OCI-LY3 (cell line): Measurements from ENCODE around the gene CFAP47.

Experiments
- EZH2phosphoT487 ChIP-seq: fragments of 200-600 bp; shearing (Covaris generic); IDR thresholded peaks from 2 replicates; pipeline ENCODE4 v1.6.1; 2018; ENCODE audit warnings: antibody characterized with exemption, mixed run types, low read depth
- TF ChIP-seq, protein P1 (sequence below): fragments of 200-600, 300-600 bp; sonication (generic); IDR thresholded peaks from 2 replicates; pipeline ENCODE4 v1.5.1; 2014; ENCODE audit warnings: antibody characterized with exemption, low read length, low read depth

DNA sequence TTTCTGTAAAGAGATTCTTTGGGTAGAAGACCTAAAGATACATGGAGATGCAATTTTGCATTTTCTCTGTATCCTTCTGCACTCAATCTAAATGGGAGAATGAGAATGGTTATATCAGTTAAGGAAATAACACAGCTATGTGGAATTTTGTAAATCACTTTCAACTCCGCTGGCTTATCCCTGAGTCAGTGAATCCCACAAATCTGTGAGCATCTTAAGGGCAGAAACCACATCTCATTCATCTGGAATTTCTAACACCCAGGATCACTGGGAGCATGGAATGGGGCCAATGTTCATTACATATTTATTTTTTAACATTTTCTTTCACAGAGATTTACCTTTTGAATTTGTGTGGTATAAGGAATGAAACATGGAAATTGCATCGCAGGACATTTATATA lies 167.8 kb downstream of the CFAP47 start:
- TF ChIP-seq, protein P1, sequence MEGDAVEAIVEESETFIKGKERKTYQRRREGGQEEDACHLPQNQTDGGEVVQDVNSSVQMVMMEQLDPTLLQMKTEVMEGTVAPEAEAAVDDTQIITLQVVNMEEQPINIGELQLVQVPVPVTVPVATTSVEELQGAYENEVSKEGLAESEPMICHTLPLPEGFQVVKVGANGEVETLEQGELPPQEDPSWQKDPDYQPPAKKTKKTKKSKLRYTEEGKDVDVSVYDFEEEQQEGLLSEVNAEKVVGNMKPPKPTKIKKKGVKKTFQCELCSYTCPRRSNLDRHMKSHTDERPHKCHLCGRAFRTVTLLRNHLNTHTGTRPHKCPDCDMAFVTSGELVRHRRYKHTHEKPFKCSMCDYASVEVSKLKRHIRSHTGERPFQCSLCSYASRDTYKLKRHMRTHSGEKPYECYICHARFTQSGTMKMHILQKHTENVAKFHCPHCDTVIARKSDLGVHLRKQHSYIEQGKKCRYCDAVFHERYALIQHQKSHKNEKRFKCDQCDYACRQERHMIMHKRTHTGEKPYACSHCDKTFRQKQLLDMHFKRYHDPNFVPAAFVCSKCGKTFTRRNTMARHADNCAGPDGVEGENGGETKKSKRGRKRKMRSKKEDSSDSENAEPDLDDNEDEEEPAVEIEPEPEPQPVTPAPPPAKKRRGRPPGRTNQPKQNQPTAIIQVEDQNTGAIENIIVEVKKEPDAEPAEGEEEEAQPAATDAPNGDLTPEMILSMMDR: no peak
- TF ChIP-seq EZH2phosphoT487: no peak
